Measurements from ENCODE around the gene FSTL5. TPM values are rescaled to one million over a fixed set of nuclear protein-coding genes. Genes with fewer than 3 reads are reported as not detected.

FSTL5 gene
- total RNA-seq, 1 donor from 2014 or later, result not detected

DNA sequence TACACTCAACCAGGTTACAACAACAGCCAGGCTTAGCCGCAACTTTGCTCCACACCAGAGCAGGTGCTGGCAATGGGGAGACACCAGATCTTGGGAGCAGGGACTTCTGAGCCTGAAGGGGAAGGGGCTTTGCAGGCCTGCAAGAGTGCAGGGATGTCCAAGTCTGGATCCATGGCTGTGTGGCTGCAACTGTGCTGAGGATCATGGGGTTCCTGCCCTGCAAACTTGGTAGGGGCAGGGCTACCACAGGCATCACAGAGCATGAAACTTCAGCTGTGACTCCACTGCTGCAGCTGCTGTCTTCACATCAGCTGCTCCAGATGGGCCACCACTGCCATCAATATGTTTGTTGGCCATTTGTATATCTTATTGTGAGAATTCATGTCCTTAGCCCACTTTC lies 340.4 kb downstream of the FSTL5 start:
- TF ChIP-seq, protein P1, sequence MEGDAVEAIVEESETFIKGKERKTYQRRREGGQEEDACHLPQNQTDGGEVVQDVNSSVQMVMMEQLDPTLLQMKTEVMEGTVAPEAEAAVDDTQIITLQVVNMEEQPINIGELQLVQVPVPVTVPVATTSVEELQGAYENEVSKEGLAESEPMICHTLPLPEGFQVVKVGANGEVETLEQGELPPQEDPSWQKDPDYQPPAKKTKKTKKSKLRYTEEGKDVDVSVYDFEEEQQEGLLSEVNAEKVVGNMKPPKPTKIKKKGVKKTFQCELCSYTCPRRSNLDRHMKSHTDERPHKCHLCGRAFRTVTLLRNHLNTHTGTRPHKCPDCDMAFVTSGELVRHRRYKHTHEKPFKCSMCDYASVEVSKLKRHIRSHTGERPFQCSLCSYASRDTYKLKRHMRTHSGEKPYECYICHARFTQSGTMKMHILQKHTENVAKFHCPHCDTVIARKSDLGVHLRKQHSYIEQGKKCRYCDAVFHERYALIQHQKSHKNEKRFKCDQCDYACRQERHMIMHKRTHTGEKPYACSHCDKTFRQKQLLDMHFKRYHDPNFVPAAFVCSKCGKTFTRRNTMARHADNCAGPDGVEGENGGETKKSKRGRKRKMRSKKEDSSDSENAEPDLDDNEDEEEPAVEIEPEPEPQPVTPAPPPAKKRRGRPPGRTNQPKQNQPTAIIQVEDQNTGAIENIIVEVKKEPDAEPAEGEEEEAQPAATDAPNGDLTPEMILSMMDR (IDR thresholded peaks at IDR 0.05; ENCODE audit: insufficient read depth, low read length, severe bottlenecking), result no peak
- FAIRE-seq (no peak), DNase-seq (ENCODE audit: low read depth) (no peak)
- Histone ChIP-seq H3K27me3 (ENCODE audit: control insufficient read depth, insufficient read depth, low read length) (no peaks in the 10 kb centered on the region), H3K4me3 (ENCODE audit: low read depth, low read length) (no peak overlapping the region), H3K36me3 (ENCODE audit: control insufficient read depth, insufficient read depth, low read length) (no peaks in the 10 kb centered on the region)

DNA sequence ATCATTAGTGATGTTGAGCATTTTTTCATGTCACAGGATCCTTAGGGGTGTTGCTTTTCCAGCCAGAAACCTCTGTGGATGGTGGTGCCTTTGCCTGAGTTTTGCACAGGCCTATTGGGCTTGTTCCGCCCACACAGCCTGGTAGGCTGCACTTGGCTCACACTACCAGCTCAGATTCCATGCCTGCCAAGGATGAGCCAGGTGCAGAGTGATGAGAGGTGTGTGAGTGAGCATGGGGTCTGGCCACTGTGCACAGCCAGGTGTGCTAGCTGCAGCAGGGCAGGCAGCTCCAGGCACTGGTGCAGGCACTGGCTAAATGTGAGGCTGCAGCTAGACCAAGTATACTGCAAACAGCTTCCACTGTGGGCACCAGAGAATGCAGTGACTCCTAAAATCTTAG lies 341.6 kb downstream of the FSTL5 start:
- TF ChIP-seq, protein P1 (IDR thresholded peaks at IDR 0.05; ENCODE audit: insufficient read depth, low read length, severe bottlenecking), result no peak
- FAIRE-seq, result no peak
- H3K36me3 ChIP-seq (ENCODE audit: control insufficient read depth, insufficient read depth, low read length), result no peaks in the 10 kb centered on the region
- DNase-seq (ENCODE audit: low read depth), result no peak
- H3K27me3 ChIP-seq (ENCODE audit: control insufficient read depth, insufficient read depth, low read length), result no peaks in the 10 kb centered on the region
- no peak overlapping the region for H3K4me3 ChIP-seq (ENCODE audit: low read depth, low read length)

DNA sequence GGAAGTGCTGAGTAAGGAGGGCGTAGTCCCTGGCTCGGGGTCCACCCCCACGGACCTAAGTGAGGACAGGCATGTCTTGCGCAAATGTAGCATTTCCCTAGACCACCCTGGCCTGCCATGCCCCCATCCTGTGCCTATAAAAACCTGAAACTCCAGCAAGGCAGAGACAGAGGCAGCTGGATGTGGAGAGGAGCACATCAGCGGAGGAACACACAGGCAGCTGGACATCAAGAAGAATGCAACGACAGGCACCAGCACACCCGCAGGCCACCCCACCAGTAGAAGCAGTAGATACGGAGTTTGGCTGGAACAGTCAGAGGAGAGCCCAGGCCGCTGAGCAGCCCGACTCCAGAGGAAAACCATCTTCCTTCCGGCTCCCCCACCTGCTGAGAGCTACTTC lies 345.9 kb downstream of the FSTL5 start:
- H3K27me3 ChIP-seq (ENCODE audit: control insufficient read depth, insufficient read depth, low read length), result no peaks in the 10 kb centered on the region

DNA sequence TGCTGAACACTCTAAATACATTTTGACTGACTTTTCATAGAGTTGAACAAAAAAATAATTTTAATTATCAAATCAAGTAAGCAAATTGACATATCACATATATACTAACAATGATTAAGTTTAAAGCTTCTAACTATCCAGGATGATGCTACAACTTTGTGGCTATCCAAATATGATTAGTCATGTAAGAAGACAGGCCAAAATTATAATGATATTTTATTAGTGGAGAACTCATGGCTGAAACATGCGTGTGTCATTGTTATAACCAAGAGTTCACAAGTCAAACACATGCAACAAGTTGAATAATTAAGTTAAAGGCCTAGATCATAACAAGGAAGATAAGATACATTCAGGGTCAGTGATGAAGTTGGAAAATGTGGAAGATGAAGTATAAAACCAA lies 346.8 kb downstream of the FSTL5 start:
- no peak for FAIRE-seq
- Histone ChIP-seq H3K36me3 (ENCODE audit: control insufficient read depth, insufficient read depth, low read length) (no peaks in the 10 kb centered on the region), H3K4me3 (ENCODE audit: low read depth, low read length) (no peak overlapping the region), H3K27me3 (ENCODE audit: control insufficient read depth, insufficient read depth, low read length) (no peaks in the 10 kb centered on the region)
- TF ChIP-seq, protein P1 (IDR thresholded peaks at IDR 0.05; ENCODE audit: insufficient read depth, low read length, severe bottlenecking), result no peak
- no peak for DNase-seq (ENCODE audit: low read depth)

More for the DNA sequence above, 345.9 kb downstream of the FSTL5 start:
- TF ChIP-seq, protein P1 (IDR thresholded peaks at IDR 0.05; ENCODE audit: insufficient read depth, low read length, severe bottlenecking), result no peak
- Histone ChIP-seq H3K4me3 (ENCODE audit: low read depth, low read length) (no peak overlapping the region), H3K36me3 (ENCODE audit: control insufficient read depth, insufficient read depth, low read length) (no peaks in the 10 kb centered on the region)
- FAIRE-seq (no peak), DNase-seq (ENCODE audit: low read depth) (no peak)

DNA sequence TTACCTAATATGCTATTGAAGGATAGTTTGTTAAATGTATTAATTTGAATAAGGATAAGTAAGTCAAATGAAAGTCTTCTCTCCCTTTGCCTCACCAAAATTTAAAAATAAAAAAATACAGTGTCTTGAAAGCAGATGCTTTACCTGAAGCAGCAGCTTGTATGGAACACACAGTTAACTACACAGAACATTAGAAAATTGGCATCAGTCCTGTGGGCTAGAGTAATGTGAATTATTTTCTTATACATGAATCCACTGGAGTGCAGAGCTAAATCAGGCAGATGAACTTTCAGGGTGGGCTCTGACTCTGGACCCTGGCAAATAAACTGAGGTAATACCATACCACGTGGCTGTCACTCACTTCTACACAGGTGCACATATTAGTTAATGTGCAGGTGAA lies 348.0 kb downstream of the FSTL5 start:
- TF ChIP-seq, protein P1 (IDR thresholded peaks at IDR 0.05; ENCODE audit: insufficient read depth, low read length, severe bottlenecking), result no peak
- Histone ChIP-seq H3K4me3 (ENCODE audit: low read depth, low read length) (no peak overlapping the region), H3K27me3 (ENCODE audit: control insufficient read depth, insufficient read depth, low read length) (no peaks in the 10 kb centered on the region), H3K36me3 (ENCODE audit: control insufficient read depth, insufficient read depth, low read length) (no peaks in the 10 kb centered on the region)
- no peak for DNase-seq (ENCODE audit: low read depth)
- FAIRE-seq, result no peak

DNA sequence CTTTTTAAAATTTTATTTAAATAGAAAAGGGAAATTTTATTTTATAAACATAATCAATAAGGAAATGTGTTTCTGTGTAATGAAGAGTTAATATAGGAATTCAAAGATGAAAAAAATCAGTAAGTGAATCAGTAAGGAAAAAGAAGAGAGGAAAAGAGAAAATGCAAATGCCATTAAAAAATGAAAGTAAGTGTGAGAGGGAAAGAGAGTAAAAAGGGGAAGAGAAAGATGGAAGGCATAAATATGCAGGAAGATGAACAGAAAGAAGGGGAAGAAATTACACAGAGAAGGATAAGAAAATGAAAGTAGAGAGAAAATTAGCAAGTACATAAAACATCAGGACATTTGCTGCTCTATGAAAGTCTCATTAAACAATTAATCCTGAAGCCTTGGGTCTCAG lies 349.9 kb downstream of the FSTL5 start:
- Histone ChIP-seq H3K4me3 (ENCODE audit: low read depth, low read length) (no peak overlapping the region), H3K36me3 (ENCODE audit: control insufficient read depth, insufficient read depth, low read length) (no peaks in the 10 kb centered on the region), H3K27me3 (ENCODE audit: control insufficient read depth, insufficient read depth, low read length) (no peaks in the 10 kb centered on the region)
- no peak for FAIRE-seq
- no peak for DNase-seq (ENCODE audit: low read depth)
- TF ChIP-seq, protein P1 (IDR thresholded peaks at IDR 0.05; ENCODE audit: insufficient read depth, low read length, severe bottlenecking), result no peak

All from bronchial epithelial cell (primary cell).